DOHH2 (cell line): ENCODE data around the gene CCDC85C.

Experiments
- CTCF ChIP-seq: fragments of 200-600 bp; sonication (generic); IDR thresholded peaks from one replicate; pipeline ENCODE4 v1.5.1; 2014; ENCODE audit warnings: antibody characterized with exemption, mild to moderate bottlenecking, low read depth, low read length; ENCODE audit not compliant: poor library complexity, severe bottlenecking
- EZH2phosphoT487 ChIP-seq: fragments of 200-600 bp; sonication (generic); IDR thresholded peaks from 2 replicates; pipeline ENCODE4 v1.6.1; 2017; ENCODE audit warnings: borderline replicate concordance, mild to moderate bottlenecking, antibody characterized with exemption, low read length, moderate library complexity, mixed read lengths

- TF ChIP-seq CTCF (no peak), EZH2phosphoT487 (no peak)
Observed at GRCh38 chr14:99586761-99587459, 17.1 kb downstream of the CCDC85C start.
